ENCODE data around the gene RELL1.
A peak's percentile ranks its signal among the peaks of the same experiment; 100 is the strongest.

RELL1 gene

GRCh38 chr4:37631551-37631950, 54.6 kb downstream of the RELL1 start:
- DNase-seq: peak; percentile 58

- DNase-seq: no peak
Measured at GRCh38 chr4:37629713-37630112, 56.5 kb downstream of the RELL1 start.

DNA sequence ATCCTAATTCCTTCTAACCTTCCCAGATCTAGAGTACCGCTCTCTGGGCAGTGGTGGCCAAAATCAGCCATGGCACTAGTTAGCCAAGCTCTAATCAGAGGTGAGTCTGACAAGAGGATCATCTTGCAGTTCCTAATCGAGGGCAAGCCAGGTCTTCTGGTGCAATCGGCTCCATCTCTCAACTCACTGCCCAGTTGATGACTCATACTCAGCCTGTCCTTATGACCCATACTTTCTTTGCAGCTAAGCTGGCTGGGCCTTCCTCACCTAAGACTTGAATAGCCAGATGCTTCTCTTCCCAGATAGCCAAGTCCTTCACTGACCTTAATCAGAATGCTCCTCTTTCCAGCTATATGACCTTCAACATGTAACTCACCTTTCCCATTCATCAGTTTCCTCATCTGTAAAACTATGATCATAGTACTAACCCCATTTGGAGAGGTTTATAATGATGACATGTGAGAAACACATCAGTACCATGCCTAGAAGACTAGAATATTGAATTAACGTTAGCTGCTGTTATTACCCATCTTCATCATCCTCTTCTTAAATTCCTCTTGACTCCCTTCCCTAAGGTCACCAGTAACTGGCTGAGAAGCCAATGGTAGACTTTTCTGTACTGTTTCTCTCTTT, 57.1 kb downstream of the RELL1 start:
- peak; percentile 56 for DNase-seq

GRCh38 chr4:37627263-37627662, 58.9 kb downstream of the RELL1 start:
- no peak for DNase-seq

DNA sequence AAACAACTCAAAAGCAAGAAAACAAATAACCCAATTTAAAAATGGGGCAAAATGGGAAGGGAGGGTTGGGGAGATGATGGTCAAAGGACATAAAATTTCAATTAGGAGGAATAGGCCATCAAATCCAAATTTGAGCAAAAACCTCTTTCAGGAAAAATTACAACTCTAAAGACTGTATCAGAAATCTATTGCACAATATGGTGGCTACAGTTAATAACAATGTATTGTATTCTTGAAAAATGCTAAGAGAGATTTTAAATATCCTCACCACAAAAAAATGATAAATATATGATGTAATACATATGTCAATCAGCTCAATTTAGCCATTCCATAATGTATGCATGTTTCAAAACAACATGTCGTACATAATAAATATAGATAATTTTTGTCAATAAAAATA, 60.7 kb downstream of the RELL1 start:
- no peak for DNase-seq

- DNase-seq: no peak
Measured at GRCh38 chr4:37623940-37624339, 62.2 kb downstream of the RELL1 start.

GRCh38 chr4:37623125-37623524, 63.1 kb downstream of the RELL1 start:
- peak; percentile 43 for DNase-seq

- DNase-seq: no peak
Measured at GRCh38 chr4:37620176-37620575, 66.0 kb downstream of the RELL1 start.

- no peak for DNase-seq
Measured at GRCh38 chr4:37615720-37616063, 70.5 kb downstream of the RELL1 start.

DNA sequence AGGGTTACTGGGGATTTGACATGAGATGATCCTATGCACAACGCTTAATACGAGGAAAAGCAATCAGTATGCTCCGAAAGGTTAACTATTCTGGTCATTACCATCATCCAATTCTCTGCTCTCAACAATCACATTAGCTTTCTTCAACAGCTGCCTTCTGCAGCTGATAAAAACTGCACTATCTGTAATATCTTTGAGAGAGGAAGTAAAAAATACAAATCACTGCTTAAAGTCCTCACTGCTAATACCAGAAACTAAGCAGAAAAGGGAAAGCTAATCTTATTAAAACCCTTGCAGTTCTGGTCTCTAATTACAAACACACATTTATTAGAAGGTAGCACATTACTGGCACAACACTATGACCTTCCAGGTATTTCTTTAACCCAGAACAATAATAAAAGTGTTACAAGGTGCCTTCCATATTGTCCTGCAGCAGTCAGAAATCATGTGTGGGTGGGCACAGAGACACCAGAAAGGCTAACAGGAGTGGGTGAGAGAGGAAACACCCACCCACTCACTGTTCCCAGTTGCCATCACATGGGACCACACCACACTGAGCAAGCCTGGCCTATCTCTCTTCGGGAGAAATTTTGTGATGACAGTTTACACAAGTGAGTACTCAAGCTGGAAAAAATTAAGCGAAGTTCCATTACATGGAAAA, 71.0 kb downstream of the RELL1 start:
- DNase-seq: no peak

GRCh38 chr4:37612811-37613210, 73.4 kb downstream of the RELL1 start:
- DNase-seq: no peak

DNA sequence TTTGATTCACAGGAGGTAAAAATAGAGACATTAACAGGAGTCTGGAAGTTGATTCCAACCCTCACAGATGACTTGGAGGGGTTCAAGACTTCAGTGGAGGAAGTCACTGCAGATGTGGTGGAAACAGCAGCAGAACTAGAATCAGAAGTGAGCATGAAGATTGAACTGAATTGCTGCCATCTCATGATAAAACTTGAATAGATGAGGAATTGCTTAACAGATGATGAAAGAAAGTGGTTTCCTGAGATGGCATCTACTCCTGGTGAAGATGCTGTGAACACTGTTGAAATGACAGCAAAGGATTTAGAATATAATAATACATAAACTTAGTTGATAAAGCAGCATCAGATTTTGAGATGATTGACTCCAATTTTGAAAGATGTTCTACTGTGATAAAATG, 76.5 kb downstream of the RELL1 start:
- DNase-seq: no peak

GRCh38 chr4:37607018-37607417, 79.2 kb downstream of the RELL1 start:
- DNase-seq: no peak

- DNase-seq: no peak
Measured at GRCh38 chr4:37605843-37606565, 80.2 kb downstream of the RELL1 start.

GRCh38 chr4:37604461-37604860, 81.7 kb downstream of the RELL1 start:
- DNase-seq: peak; percentile 58

DNA sequence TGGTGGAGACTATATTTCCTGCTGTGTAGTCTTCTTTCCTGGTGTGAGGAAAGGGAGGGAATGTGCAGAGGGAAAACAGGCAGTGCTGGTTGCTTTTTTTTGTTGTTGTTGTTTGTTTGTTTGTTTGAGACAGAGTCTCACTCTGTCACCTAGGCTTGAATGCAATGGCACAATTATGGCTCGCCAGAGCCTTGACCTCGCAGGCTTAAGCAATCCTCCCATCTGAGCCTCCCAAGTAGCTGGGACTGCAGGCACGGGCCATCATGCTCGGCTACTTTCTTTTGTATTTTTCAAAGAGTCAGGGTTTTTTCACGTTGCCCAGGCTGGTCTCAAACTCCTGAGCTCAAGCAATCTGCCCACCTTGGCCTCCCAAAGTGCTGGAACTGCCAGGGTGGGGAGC, 82.5 kb downstream of the RELL1 start:
- no peak for DNase-seq

DNA sequence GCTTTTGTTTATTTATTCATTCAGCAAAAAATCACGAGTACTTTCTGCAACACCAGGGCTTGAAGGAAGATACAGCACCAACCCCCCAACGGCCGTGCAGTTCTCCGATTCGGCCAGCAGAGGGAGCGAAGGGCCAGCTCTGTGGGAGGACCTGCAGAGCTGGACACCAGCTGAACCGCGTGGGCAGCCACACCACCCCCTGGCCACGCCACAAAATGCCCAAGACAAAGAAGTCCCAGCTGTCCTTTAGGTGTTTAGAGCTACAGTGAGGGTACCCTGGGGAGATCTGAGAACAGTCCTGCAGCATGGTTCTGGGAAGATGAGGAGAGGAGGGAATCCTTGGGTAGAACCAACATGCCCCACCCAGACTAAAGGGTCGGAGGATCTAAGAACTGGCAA, 83.1 kb downstream of the RELL1 start:
- peak; percentile 69 for DNase-seq

DNA sequence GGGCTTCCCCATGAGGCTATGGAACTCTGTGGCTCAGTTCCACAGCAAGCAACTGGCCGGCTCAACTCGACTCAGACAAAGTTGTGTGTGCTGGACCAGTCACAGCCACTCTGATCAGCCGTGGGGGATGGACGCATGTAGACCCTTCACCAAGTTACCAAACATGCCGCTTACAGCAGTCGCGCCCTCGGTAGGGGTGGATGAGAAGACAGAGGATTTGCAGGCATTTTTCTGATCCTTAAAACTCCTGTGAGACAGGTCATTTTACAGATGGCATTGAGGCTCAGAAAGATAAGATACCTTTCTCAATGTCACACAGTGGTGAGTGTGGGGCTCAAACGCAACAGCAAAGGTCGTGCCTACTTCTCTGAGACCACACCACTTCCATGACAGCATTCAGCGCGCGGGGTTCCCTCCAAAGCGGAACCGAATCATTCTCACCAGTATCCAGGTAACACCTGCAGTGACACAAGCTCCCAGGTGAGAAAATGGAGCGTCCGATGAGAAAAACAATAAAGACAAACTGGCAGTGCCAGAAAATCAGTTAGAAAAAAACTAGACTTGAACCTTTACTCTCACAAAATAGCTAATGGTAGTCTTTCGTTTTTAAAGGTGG, 83.6 kb downstream of the RELL1 start:
- DNase-seq: no peak

- DNase-seq: peak; percentile 79
Measured at GRCh38 chr4:37601531-37601930, 84.6 kb downstream of the RELL1 start.

- DNase-seq: no peak
Measured at GRCh38 chr4:37599092-37599790, 86.9 kb downstream of the RELL1 start.

DNA sequence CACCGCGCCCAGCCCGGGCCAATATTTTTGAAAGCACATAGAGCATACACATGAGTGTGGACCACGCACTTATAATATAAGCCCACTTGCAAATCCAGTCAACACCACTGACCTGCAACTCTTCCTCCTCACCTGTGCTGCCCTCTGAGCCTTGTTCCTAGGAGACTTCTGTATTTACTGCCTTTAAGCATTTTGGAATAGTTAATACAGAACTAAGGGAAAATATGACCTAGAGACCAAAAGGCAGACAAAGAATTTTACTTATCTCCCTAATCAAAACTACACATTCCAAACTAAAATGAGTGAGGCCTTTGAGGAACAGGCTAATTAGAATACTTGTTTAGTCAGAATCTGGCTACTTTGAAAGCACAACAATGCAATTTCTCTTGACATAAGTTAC, 89.1 kb downstream of the RELL1 start:
- DNase-seq: no peak

DNA sequence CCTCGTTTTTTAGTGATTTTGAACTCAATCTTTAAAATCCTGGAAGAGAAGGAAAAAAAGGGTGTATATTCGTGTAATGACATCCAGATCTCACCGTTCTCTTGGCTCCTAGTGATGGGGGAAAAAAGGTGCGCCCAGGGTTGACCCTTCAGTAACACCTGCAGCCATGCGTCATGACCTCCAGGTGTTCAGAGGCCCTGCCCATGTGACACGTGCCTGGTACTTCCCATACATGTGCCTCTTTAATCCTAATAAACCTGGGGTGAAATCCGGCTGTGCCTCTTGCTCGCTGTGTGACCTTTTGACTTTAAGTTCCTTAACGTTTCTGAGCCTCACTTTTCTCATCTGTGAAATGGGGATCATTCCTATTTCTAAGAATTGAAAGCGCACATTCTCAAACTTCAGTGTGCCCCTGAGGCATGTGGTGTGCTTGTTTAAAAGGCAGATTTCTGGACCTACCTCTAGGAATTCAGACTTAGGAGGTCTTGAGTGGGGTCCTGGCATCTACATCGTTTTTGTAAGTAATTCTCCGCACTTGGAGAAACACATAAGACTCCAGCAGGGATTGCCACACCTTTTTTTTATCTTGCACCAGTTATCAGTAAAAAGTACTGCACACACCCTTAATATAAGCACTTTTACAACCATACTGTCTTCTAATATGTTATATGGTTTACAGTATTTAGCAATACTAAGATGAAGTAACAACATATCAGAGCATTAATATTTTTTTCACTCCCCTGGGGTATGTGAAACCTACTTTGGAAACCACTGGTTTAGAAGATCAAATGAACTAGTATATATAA, 90.1 kb downstream of the RELL1 start:
- no peak for DNase-seq

Measured in fibroblast of upper back skin (primary cell).